Liver (tissue), 9 donors: ENCODE measurements around the gene ZDHHC14. TPM values are rescaled to one million over a fixed set of nuclear protein-coding genes. Genes with fewer than 3 reads are reported as not detected.

Source experiments
- DNase-seq: peaks from one replicate; pipeline ENCODE4 v3.0.0-alpha.2; 2017; ENCODE audit warnings: low spot score
- H3K27ac ChIP-seq, 2 donors: one replicate each; pipeline ENCODE4 v1.7.0; 2013; ENCODE audit warnings: inconsistent platforms in 2 of 2, low read length in 2 of 2, control low read depth in 1 of 2, low read depth in 1 of 2, mild to moderate bottlenecking in 1 of 2
- H3K27me3 ChIP-seq, 4 donors: one replicate each; pipeline versions ENCODE4 v1.6.1 to v1.7.0; 2013; ENCODE audit warnings: low read length in 3 of 4, inconsistent platforms in 1 of 4, mild to moderate bottlenecking in 1 of 4, moderate library complexity in 1 of 4; ENCODE audit not compliant: control insufficient read depth in 4 of 4, insufficient read depth in 4 of 4
- H3K36me3 ChIP-seq, 4 donors: one replicate each; pipeline versions ENCODE4 v1.6.1 to v1.7.0; 2013; ENCODE audit warnings: low read length in 3 of 4, mild to moderate bottlenecking in 3 of 4, low read depth in 1 of 4, moderate library complexity in 1 of 4; ENCODE audit not compliant: control insufficient read depth in 4 of 4, insufficient read depth in 3 of 4
- H3K4me1 ChIP-seq, 4 donors: one replicate each; pipeline versions ENCODE4 v1.6.1 to v1.7.0; 2013; ENCODE audit warnings: low read length in 3 of 4, mild to moderate bottlenecking in 3 of 4, moderate library complexity in 1 of 4; ENCODE audit not compliant: control insufficient read depth in 4 of 4, insufficient read depth in 4 of 4
- H3K4me3 ChIP-seq, 3 donors: one replicate each; pipeline versions ENCODE4 v1.6.1 to v1.7.0; 2013; ENCODE audit warnings: low read length in 3 of 3, control low read depth in 1 of 3, low read depth in 1 of 3, mild to moderate bottlenecking in 1 of 3
- H3K9ac ChIP-seq, 2 donors: one replicate each; pipeline ENCODE4 v1.7.0; 2013; ENCODE audit warnings: low read length in 2 of 2, mild to moderate bottlenecking in 2 of 2, moderate library complexity in 2 of 2, control low read depth in 1 of 2, low read depth in 1 of 2
- H3K9me3 ChIP-seq, 4 donors: one replicate each; pipeline versions ENCODE4 v1.6.1 to v1.7.0; 2013; ENCODE audit warnings: low read length in 3 of 4; ENCODE audit not compliant: control insufficient read depth in 4 of 4
- FOXA1 ChIP-seq: IDR thresholded peaks from 2 replicates; pipeline ENCODE4 v1.6.1; 2016; ENCODE audit warnings: antibody characterized with exemption
- FOXA2 ChIP-seq: IDR thresholded peaks from 2 replicates; pipeline ENCODE4 v1.6.1; 2016; ENCODE audit warnings: antibody characterized with exemption
- GABPA ChIP-seq, 2 donors: IDR thresholded peaks in 1 of 2; conservative IDR thresholded peaks in 1 of 2; 2 replicates each; pipeline ENCODE4 v1.6.1; 2016; ENCODE audit warnings: antibody characterized with exemption in 2 of 2, mild to moderate bottlenecking in 1 of 2, moderate library complexity in 1 of 2
- HNF4A ChIP-seq, 2 donors: conservative IDR thresholded peaks; 2 replicates each; pipeline ENCODE4 v1.6.1; 2016; ENCODE audit warnings: antibody characterized with exemption in 2 of 2, mild to moderate bottlenecking in 2 of 2
- NR2F2 ChIP-seq: IDR thresholded peaks from 2 replicates; pipeline ENCODE4 v1.6.1; 2016; ENCODE audit warnings: antibody characterized with exemption
- SP1 ChIP-seq: IDR thresholded peaks from 2 replicates; pipeline ENCODE4 v1.6.1; 2018; ENCODE audit warnings: antibody characterized with exemption, mild to moderate bottlenecking
- YY1 ChIP-seq: IDR thresholded peaks from 2 replicates; pipeline ENCODE4 v1.6.1; 2016; ENCODE audit warnings: antibody characterized with exemption, mild to moderate bottlenecking
- WGBS: extraction: QIAGEN DNeasy Blood & Tissue Kit; methylation state at CpG from one replicate; pipeline ENCODE4 v1.1.7; 2013; 5-methylcytosine and 5-hydroxymethylcytosine counted together
- polyA plus RNA-seq, 2 donors: library from polyadenylated mRNA; stranded (reverse) in 1 of 2; unstranded in 1 of 2; fragments of 200-250 nt in 1 of 2; fragments of >200 nt in 1 of 2; fragmentation: Nextera tagmentation in 1 of 2; extraction: Ambion mirVana in 1 of 2; gene quantifications; one replicate each; pipeline versions ENCODE4 v1.2.1 to v1.2.3, GENCODE V29; 2013 to 2015
- total RNA-seq, 2 donors: library from RNA; depleted of rRNA; stranded (reverse); fragments of >200 nt; gene quantifications; one replicate each; pipeline ENCODE4 v1.2.3, GENCODE V29; 2014
- TF ChIP-seq, protein P1 (sequence below): IDR thresholded peaks from 2 replicates; pipeline ENCODE4 v1.6.1; 2016; ENCODE audit warnings: antibody characterized with exemption
- TF ChIP-seq, protein P2 (sequence below): IDR thresholded peaks from 2 replicates; pipeline ENCODE4 v1.6.1; 2016; ENCODE audit warnings: antibody characterized with exemption
- donor health status: healthy.
- donor health status: healthy.
- donor health status: healthy.
- donor health status: healthy.
- donor health status: healthy.

Gene ZDHHC14
- total and polyA plus RNA-seq, 4 donors, result 4.4 to 11.7 (median 8.4) TPM

DNA sequence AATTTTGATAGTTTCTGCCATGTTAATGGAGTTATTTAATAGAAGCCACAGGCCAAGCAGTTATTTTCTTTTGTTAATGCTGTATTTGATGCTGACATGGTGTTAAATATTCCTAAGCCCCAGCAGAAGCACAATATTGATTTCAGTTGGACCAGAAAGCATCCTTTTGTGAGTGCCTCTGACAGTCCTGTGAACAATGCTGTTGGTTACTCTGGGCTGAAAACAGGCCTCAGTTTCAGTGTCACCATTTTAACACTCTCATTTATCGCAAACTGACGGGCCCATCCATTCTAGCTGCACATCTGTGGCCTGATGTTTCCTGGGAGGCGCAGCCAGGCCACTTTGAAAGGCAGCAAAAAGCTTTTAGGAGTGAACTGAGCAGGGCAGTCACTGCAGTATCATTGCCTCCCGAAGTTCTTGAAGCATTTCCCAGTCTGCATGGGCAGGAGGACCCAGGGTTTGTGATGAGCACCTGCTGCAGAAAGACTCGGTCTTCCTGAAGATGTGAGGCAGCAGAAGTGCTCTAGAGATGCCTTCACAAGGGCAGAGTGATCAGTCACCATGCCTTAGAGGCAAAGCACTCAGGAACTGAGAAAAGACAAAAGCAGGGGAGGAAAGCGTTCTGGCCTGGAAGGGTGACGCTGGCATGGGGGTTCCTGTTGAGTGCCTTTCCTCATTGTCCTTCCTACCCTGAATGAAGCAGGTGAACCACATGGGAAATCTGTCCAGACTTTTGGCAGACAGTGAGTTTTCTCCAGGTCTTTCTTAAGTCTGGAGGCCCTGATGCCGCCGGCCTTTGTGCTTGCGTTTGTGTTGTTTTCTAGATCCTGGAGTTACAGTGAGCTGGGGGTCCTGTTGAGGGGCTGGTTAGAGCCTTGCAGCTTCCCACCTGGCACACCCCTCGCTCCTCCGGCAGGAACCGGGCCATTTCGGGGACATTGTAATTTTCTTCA, 74.0 kb downstream of the ZDHHC14 start:
- Histone ChIP-seq H3K9ac (no peak overlapping the region), H3K27ac (no peak overlapping the region), H3K9me3 (no peaks in the 10 kb centered on the region), H3K4me1 (peaks cover 0 to 3% (median under 1%) of the 10 kb centered on the region in 4 donors), H3K27me3 (no peaks in the 10 kb centered on the region), H3K36me3 (no peaks in the 10 kb centered on the region), H3K4me3 (no peak overlapping the region)
- 92% methylated on average over 14 of the region's 14 CpGs for WGBS
- TF ChIP-seq, protein P1, sequence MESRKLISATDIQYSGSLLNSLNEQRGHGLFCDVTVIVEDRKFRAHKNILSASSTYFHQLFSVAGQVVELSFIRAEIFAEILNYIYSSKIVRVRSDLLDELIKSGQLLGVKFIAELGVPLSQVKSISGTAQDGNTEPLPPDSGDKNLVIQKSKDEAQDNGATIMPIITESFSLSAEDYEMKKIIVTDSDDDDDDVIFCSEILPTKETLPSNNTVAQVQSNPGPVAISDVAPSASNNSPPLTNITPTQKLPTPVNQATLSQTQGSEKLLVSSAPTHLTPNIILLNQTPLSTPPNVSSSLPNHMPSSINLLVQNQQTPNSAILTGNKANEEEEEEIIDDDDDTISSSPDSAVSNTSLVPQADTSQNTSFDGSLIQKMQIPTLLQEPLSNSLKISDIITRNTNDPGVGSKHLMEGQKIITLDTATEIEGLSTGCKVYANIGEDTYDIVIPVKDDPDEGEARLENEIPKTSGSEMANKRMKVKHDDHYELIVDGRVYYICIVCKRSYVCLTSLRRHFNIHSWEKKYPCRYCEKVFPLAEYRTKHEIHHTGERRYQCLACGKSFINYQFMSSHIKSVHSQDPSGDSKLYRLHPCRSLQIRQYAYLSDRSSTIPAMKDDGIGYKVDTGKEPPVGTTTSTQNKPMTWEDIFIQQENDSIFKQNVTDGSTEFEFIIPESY, result no peak
- no peak for TF ChIP-seq GABPA (IDR thresholded peaks at IDR 0.05 in 1 of 2, conservative IDR thresholded peaks at IDR 0.05 in 1 of 2)
- no peak for TF ChIP-seq YY1
- TF ChIP-seq FOXA2, result no peak
- TF ChIP-seq NR2F2, result no peak
- no peak for DNase-seq

DNA sequence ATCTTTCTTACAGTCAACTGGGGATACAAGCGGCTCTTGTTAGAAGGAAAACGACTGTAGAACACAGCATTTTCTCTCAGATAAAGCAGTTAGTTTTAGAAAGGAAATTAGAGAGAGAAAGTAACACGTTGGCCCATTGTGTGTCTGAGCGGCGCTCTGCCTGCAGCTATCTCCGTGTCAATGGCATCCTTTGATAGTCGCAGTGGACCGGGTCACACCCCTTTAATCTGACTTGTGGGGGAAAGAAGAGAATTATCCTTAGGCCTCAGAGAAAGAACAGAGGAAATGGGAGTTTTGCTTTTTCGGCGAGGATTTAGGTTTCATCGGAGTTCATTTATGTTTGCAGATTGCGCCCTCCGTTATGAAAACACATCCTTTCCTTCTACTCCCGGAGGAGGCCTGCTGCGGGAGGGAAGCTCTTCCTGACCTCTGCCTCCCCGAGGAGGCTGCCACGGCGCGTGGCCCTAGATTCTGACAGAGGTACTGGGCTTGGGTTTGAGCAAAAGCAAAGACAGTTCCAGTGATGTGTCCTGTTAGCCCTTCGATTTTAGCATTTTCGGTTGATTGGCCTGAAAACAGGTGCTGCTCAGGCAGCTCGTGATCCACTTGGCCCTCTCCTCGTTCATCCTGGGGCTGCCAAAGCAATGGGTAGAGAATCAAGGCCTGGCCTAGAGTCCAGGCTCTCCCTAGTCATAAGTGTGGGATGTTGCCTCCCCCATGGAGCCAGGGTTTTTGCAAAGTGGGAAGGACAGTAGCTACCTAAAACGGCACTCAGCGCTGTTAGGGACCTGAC, 74.9 kb downstream of the ZDHHC14 start:
- no peak overlapping the region for H3K4me3 ChIP-seq
- 80% methylated on average over 25 of the region's 25 CpGs for WGBS
- no peak for DNase-seq
- peaks cover 0 to 3% (median 0%) of the 10 kb centered on the region in 4 donors for H3K4me1 ChIP-seq
- TF ChIP-seq FOXA2 (no peak), NR2F2 (peak; percentile 41)
- TF ChIP-seq, protein P2, sequence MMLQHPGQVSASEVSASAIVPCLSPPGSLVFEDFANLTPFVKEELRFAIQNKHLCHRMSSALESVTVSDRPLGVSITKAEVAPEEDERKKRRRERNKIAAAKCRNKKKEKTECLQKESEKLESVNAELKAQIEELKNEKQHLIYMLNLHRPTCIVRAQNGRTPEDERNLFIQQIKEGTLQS, result no peak
- no peaks in the 10 kb centered on the region for H3K9me3 ChIP-seq
- no peaks in the 10 kb centered on the region for H3K36me3 ChIP-seq
- no peak overlapping the region for H3K9ac ChIP-seq
- H3K27ac ChIP-seq, result no peak overlapping the region
- H3K27me3 ChIP-seq, result no peaks in the 10 kb centered on the region

GRCh38 chr6:157456524-157456829, 75.5 kb downstream of the ZDHHC14 start:
- Histone ChIP-seq H3K4me1 (peaks cover 0 to 3% (median 0%) of the 10 kb centered on the region in 4 donors), H3K4me3 (no peak overlapping the region), H3K27ac (no peak overlapping the region), H3K36me3 (no peaks in the 10 kb centered on the region), H3K9me3 (no peaks in the 10 kb centered on the region), H3K27me3 (no peaks in the 10 kb centered on the region), H3K9ac (no peak overlapping the region)
- no peak for TF ChIP-seq FOXA1
- TF ChIP-seq, protein P1, result no peak
- no peak for TF ChIP-seq YY1
- no peak for TF ChIP-seq SP1
- no peak for TF ChIP-seq HNF4A (conservative IDR thresholded peaks at IDR 0.05)
- WGBS, result 78% methylated on average over 4 of the region's 4 CpGs
- no peak for DNase-seq
